HepG2 (cell line): Measurements from ENCODE around the gene ABHD3. TPM values are rescaled to one million over a fixed set of nuclear protein-coding genes. Genes with fewer than 3 reads are reported as not detected.

Experiments used
- ATAC-seq: fragments of 200-7000 bp; cut with Tn5 transposase; 3 replicates; pipeline ENCODE4 v1.9.1; 2020; ENCODE audit warnings: mild to moderate bottlenecking, moderate library complexity
- BruUV-seq: library from RNA; stranded (reverse); fragments of 400-500 nt; replicated peaks from 2 replicates; lab custom pipeline; 2021; lab: Mats Ljungman, UMichigan
- CTCF ChIA-PET: fragments of 300-600 bp; formaldehyde crosslinking; extraction: SDS; loops from one replicate; lab custom pipeline; 2021; ENCODE audit warnings: low total read pairs, inconsistent platforms, low intra/inter-chr PET ratio; lab: Yijun Ruan, JAX
- POLR2A ChIA-PET: fragments of 350-600 bp; sonication (Branson Sonifier 250); formaldehyde crosslinking; loops from one replicate; lab custom pipeline; 2020; ENCODE audit warnings: antibody characterized with exemption, inconsistent platforms; lab: Yijun Ruan, JAX
- DNase-seq: peaks from one replicate; pipeline ENCODE4 v3.0.0-alpha.2; 2015; ENCODE audit warnings: low spot score
- FAIRE-seq: peaks from 3 replicates; lab custom pipeline; 2011; peaks lifted over from hg19 to GRCh38; lab: Jason Lieb, UNC
- H2AFZ ChIP-seq: one replicate; pipeline ENCODE4 v1.6.1; 2011; ENCODE audit warnings: low read length, inconsistent platforms
- H3K27ac ChIP-seq: fragments of 300-600 bp; 3 replicates; pipeline ENCODE4 v1.8.0; 2011; ENCODE audit warnings: mixed run types, mild to moderate bottlenecking, mixed read lengths, low read length, inconsistent platforms; ENCODE audit not compliant: insufficient read depth; ENCODE audit errors: extremely low read length
- H3K27me3 ChIP-seq, 2 experiments: fragments of 200-600 bp in 1 of 2; 2 replicates in 1 of 2; 3 replicates in 1 of 2; pipeline versions ENCODE4 v1.6.0 to v1.8.0; 2011; ENCODE audit warnings: low read length in 2 of 2, mild to moderate bottlenecking in 2 of 2, moderate library complexity in 2 of 2, inconsistent platforms in 1 of 2; ENCODE audit not compliant: insufficient read depth in 2 of 2, control insufficient read depth in 1 of 2
- H3K36me3 ChIP-seq, 2 experiments: fragments of 200-600 bp in 1 of 2; replicated peaks in 1 of 2; 2 replicates in 1 of 2; 3 replicates in 1 of 2; pipeline versions ENCODE4 v1.5.1 to v1.8.0; 2011; ENCODE audit warnings: low read length in 2 of 2, inconsistent platforms in 1 of 2; ENCODE audit not compliant: insufficient read depth in 2 of 2, control insufficient read depth in 1 of 2
- H3K4me1 ChIP-seq: 2 replicates; pipeline ENCODE4 v1.5.1; 2012; ENCODE audit warnings: low read length, inconsistent platforms; ENCODE audit not compliant: insufficient read depth
- H3K4me2 ChIP-seq: 2 replicates; pipeline ENCODE4 v1.6.0; 2011; ENCODE audit warnings: low read depth, low read length, inconsistent platforms
- H3K4me3 ChIP-seq, 3 experiments: fragments of 200-600 bp in 1 of 3; sonication (generic), shearing (Covaris generic) in 1 of 3; replicated peaks in 1 of 3; 2 replicates each; pipeline ENCODE4 v1.5.1; 2011 to 2016; ENCODE audit warnings: low read length in 3 of 3, inconsistent platforms in 2 of 3, low read depth in 2 of 3, mild to moderate bottlenecking in 2 of 3, control low read depth in 1 of 3, mixed read lengths in 1 of 3; ENCODE audit not compliant: insufficient read depth in 1 of 3
- H3K79me2 ChIP-seq: one replicate; pipeline ENCODE4 v1.6.1; 2011; ENCODE audit warnings: low read length, inconsistent platforms; ENCODE audit not compliant: insufficient read depth
- H3K9ac ChIP-seq: 2 replicates; pipeline ENCODE4 v1.6.0; 2011; ENCODE audit warnings: mild to moderate bottlenecking, low read depth, low read length, inconsistent platforms; ENCODE audit not compliant: insufficient read depth
- H3K9me3 ChIP-seq: 2 replicates; pipeline ENCODE4 v1.5.1; 2012; ENCODE audit warnings: mild to moderate bottlenecking, low read length
- H4K20me1 ChIP-seq: 2 replicates; pipeline ENCODE4 v1.6.0; 2011; ENCODE audit warnings: inconsistent platforms, mild to moderate bottlenecking, low read length, moderate library complexity; ENCODE audit not compliant: insufficient read depth
- ASH2L ChIP-seq: fragments of 300-600, 200-600 bp; sonication (generic); IDR thresholded peaks from 2 replicates; pipeline ENCODE4 v1.7.0; 2017; ENCODE audit warnings: low read depth, mild to moderate bottlenecking, moderate library complexity, mixed read lengths, low read length; ENCODE audit not compliant: insufficient read length
- BRF2 ChIP-seq: sonication (generic); formaldehyde crosslinking; IDR thresholded peaks from 2 replicates; pipeline ENCODE4 v1.8.1; 2022; ENCODE audit warnings: mild to moderate bottlenecking, missing genetic modification reagents
- CC2D1A ChIP-seq: sonication (generic); formaldehyde crosslinking; IDR thresholded peaks from 2 replicates; pipeline ENCODE4 v1.8.1; 2023; ENCODE audit warnings: mild to moderate bottlenecking, missing genetic modification reagents
- HOXD1 ChIP-seq: sonication (generic); formaldehyde crosslinking; IDR thresholded peaks from 2 replicates; pipeline ENCODE4 v1.5.0; 2020; ENCODE audit warnings: missing genetic modification reagents
- JARID2 ChIP-seq: sonication (generic); formaldehyde crosslinking; IDR thresholded peaks from 2 replicates; pipeline ENCODE4 v1.8.1; 2023; ENCODE audit warnings: missing genetic modification reagents, inconsistent platforms; ENCODE audit not compliant: insufficient replicate concordance
- MYC ChIP-seq: sonication (generic); formaldehyde crosslinking; IDR thresholded peaks from 2 replicates; pipeline ENCODE4 v1.9.0; 2021; ENCODE audit warnings: missing genetic modification reagents, borderline replicate concordance
- PPARG ChIP-seq: conservative IDR thresholded peaks from 2 replicates; pipeline ENCODE4 v1.6.1; 2016; ENCODE audit warnings: missing biosample characterization, missing genetic modification reagents
- RXRB ChIP-seq: IDR thresholded peaks from 2 replicates; pipeline ENCODE4 v1.6.1; 2016; ENCODE audit warnings: borderline replicate concordance, missing genetic modification reagents, missing compliant biosample characterization
- SAFB2 ChIP-seq: sonication (generic); formaldehyde crosslinking; IDR thresholded peaks from 2 replicates; pipeline ENCODE4 v1.5.1; 2020; ENCODE audit warnings: missing genetic modification reagents, low read depth, mild to moderate bottlenecking, borderline replicate concordance
- U2AF2 ChIP-seq: fragments of 200-400 bp; formaldehyde crosslinking; IDR thresholded peaks from 2 replicates; pipeline ENCODE4 v1.6.1; 2017; ENCODE audit warnings: low read depth, mild to moderate bottlenecking, low read length
- YEATS4 ChIP-seq: sonication (generic); formaldehyde crosslinking; IDR thresholded peaks from 2 replicates; pipeline ENCODE4 v1.4.0; 2020; ENCODE audit warnings: missing genetic modification reagents, borderline replicate concordance
- ZBTB44 ChIP-seq: sonication (generic); formaldehyde crosslinking; IDR thresholded peaks from 2 replicates; pipeline ENCODE4 v1.4.0; 2020; ENCODE audit warnings: missing genetic modification reagents
- ZFP36L2 ChIP-seq: sonication (generic); formaldehyde crosslinking; IDR thresholded peaks from 2 replicates; pipeline ENCODE4 v1.4.0; 2020; ENCODE audit warnings: missing genetic modification reagents
- ZFP62 ChIP-seq: sonication (generic); formaldehyde crosslinking; IDR thresholded peaks from 2 replicates; pipeline ENCODE4 v1.4.0; 2020; ENCODE audit warnings: missing genetic modification reagents
- ZNF280D ChIP-seq: sonication (generic); formaldehyde crosslinking; IDR thresholded peaks from 2 replicates; pipeline ENCODE4 v1.5.1; 2020; ENCODE audit warnings: mild to moderate bottlenecking, missing genetic modification reagents
- ZNF292 ChIP-seq: sonication (generic); formaldehyde crosslinking; IDR thresholded peaks from 2 replicates; pipeline ENCODE4 v1.8.1; 2022; ENCODE audit warnings: mild to moderate bottlenecking, low read depth, missing genetic modification reagents, borderline replicate concordance
- ZNF670 ChIP-seq: sonication (generic); formaldehyde crosslinking; IDR thresholded peaks from 2 replicates; pipeline ENCODE4 v1.8.0; 2022; ENCODE audit warnings: mild to moderate bottlenecking, missing genetic modification reagents, borderline replicate concordance
- ZSCAN29 ChIP-seq: sonication (generic); formaldehyde crosslinking; conservative IDR thresholded peaks from 2 replicates; pipeline ENCODE4 v1.4.0; 2020; ENCODE audit warnings: mild to moderate bottlenecking, missing genetic modification reagents
- WGBS: methylation state at CpG from one replicate; pipeline ENCODE4 v1.1.6; 2017; ENCODE audit warnings: low lambda C conversion rate; 5-methylcytosine and 5-hydroxymethylcytosine counted together
- in situ Hi-C: cut with HindIII; loops from 2 replicates; pipeline ENCODE4 v1.10.0; 2017; ENCODE audit warnings: low pct_unique_long_range_greater_than_20kb; ENCODE audit not compliant: extremely low pct_ligation_motif_present
- intact Hi-C: fragments of 100-400 bp; cut with micrococcal nuclease; formaldehyde crosslinking; loops from one replicate; pipeline ENCODE4 v1.10.0; 2022; ENCODE audit not compliant: unreplicated experiment
- polyA plus RNA-seq, 8 experiments: library from polyadenylated mRNA; depleted of rRNA in 3 of 8; stranded (reverse) in 7 of 8; unstranded in 1 of 8; fragments of >200 nt; fragmentation: Illumina TruSeq in 4 of 8; extraction: Trizol in 4 of 8; gene quantifications; 2 replicates each; pipeline versions ENCODE4 v1.2.1 to v1.2.3, GENCODE V29; 2011 to 2016; ENCODE audit warnings: low read depth in 4 of 8, missing spikeins in 1 of 8, mixed read lengths in 1 of 8; ENCODE audit not compliant: insufficient read depth in 1 of 8
- total RNA-seq, 5 experiments: library from RNA; depleted of rRNA; stranded (reverse); fragments of >200 nt; fragmentation: Illumina TruSeq; extraction: Trizol; gene quantifications; 2 replicates each; pipeline ENCODE4 v1.2.3, GENCODE V29; 2016; ENCODE audit warnings: low read depth in 1 of 5

ABHD3 gene
- total and polyA plus RNA-seq, 2 of the 13 experiments (the other 11 are each of a cell fraction or from before 2014, with no cell fraction given), result 32.1 to 40.2 TPM

- TF ChIP-seq ZNF280D (CRISPR knock-in tag) (no peak), U2AF2 (no peak), RXRB (peak; percentile 68; the same call in 1 of the 2 replicates), ZNF292 (CRISPR knock-in tag) (0 out of 2 replicates have a peak, but pooled peaks have one; percentile 0), ZFP62 (CRISPR knock-in tag) (no peak), JARID2 (no peak), ZFP36L2 (CRISPR knock-in tag) (no peak), CC2D1A (CRISPR knock-in tag) (no peak), PPARG (CRISPR knock-in tag) (peak; percentile 38; the same call in 1 of the 2 replicates), ZBTB44 (CRISPR knock-in tag) (no peak), BRF2 (CRISPR knock-in tag) (no peak), ASH2L (no peak), HOXD1 (CRISPR knock-in tag) (no peak), MYC (CRISPR knock-in tag) (no peak), YEATS4 (CRISPR knock-in tag) (0 out of 2 replicates have a peak, but pooled peaks have one; percentile 8), SAFB2 (CRISPR knock-in tag) (no peak), ZSCAN29 (0 out of 2 replicates have a peak, but pooled peaks have one; percentile 22), ZNF670 (no peak)
- POLR2A ChIA-PET, result interaction anchor here (1.0 kb wide), 2 partner anchors 38 to 66 kb away, joined by 3 read pairs; partner anchors contain the start of genes ABHD3 and ESCO1
- Histone ChIP-seq H3K4me2 (no peak overlapping the region), H4K20me1 (no peaks in the 10 kb centered on the region), H3K79me2 (no peaks in the 10 kb centered on the region), H3K27ac (no peak overlapping the region), H3K9ac (no peak overlapping the region), H3K36me3 (no peaks in the 10 kb centered on the region), H3K9me3 (no peaks in the 10 kb centered on the region), H3K4me3 (no peak overlapping the region), H3K4me1 (peaks cover 23% of the 10 kb centered on the region), H2AFZ (no peak overlapping the region), H3K27me3 (no peaks in the 10 kb centered on the region)
- CTCF ChIA-PET, result no interaction called here
- ATAC-seq, result no peak
- no peak for FAIRE-seq
- no peak for DNase-seq
- WGBS, result 43% methylated on average over 3 of the region's 3 CpGs
- intact Hi-C loops (loop anchor here (2.0 kb wide), 1 partner anchor 102 kb away; the partner anchor contains the start of gene MIB1), in situ Hi-C loops (no loop called here)
- no TSS peak for BruUV-seq
Measured at GRCh38 chr18:21638822-21639221, 65.8 kb downstream of the ABHD3 start.
